Neural progenitor cell (in vitro differentiated cells): ENCODE data around the gene ATP11A. TPM values are rescaled to one million over a fixed set of nuclear protein-coding genes. Genes with fewer than 3 reads are reported as not detected.

ENCODE experiments used
- DNase-seq: peaks from one replicate; pipeline ENCODE4 v3.0.0-alpha.2; 2016; ENCODE audit warnings: low spot score
- H2AFZ ChIP-seq: fragments of 200-600 bp; sonication (generic); replicated peaks from 2 replicates; pipeline ENCODE4 v1.6.1; 2016; ENCODE audit warnings: antibody characterized with exemption
- H3F3A ChIP-seq: fragments of 200-600 bp; sonication (generic); 2 replicates; pipeline ENCODE4 v1.6.1; 2016; ENCODE audit warnings: antibody characterized with exemption, low read depth
- H3K27ac ChIP-seq: fragments of 200-600 bp; sonication (generic); 2 replicates; pipeline ENCODE4 v1.5.1; 2016; ENCODE audit warnings: mild to moderate bottlenecking
- H3K27me3 ChIP-seq: fragments of 200-600 bp; sonication (generic); 2 replicates; pipeline ENCODE4 v1.6.1; 2016; ENCODE audit warnings: mild to moderate bottlenecking, moderate library complexity
- H3K36me3 ChIP-seq: fragments of 200-600 bp; sonication (generic); 2 replicates; pipeline ENCODE4 v1.5.1; 2016
- H3K4me1 ChIP-seq: fragments of 200-600 bp; sonication (generic); 2 replicates; pipeline ENCODE4 v1.6.1; 2016; ENCODE audit warnings: mixed run types
- H3K4me2 ChIP-seq: fragments of 200-600 bp; sonication (generic); 2 replicates; pipeline ENCODE4 v1.6.1; 2016
- H3K4me3 ChIP-seq: fragments of 200-600 bp; sonication (generic); 2 replicates; pipeline ENCODE4 v1.5.1; 2016
- H3K79me2 ChIP-seq: fragments of 200-600 bp; sonication (generic); 2 replicates; pipeline ENCODE4 v1.6.1; 2016; ENCODE audit warnings: low read depth
- H3K9ac ChIP-seq: fragments of 200-600 bp; sonication (generic); 2 replicates; pipeline ENCODE4 v1.6.1; 2016
- H3K9me3 ChIP-seq: fragments of 200-600 bp; sonication (generic); 2 replicates; pipeline ENCODE4 v1.5.1; 2016; ENCODE audit warnings: low read depth
- H4K20me1 ChIP-seq: fragments of 200-600 bp; sonication (generic); 2 replicates; pipeline ENCODE4 v1.6.1; 2016; ENCODE audit warnings: low read depth
- H3K27ac Mint-ChIP-seq: 3 replicates; pipeline ENCODE4 v1.8.0; 2021; ENCODE audit warnings: mixed read lengths
- H3K27me3 Mint-ChIP-seq: 2 replicates; pipeline ENCODE4 v1.8.0; 2022; ENCODE audit warnings: low read depth, mild to moderate bottlenecking, inconsistent platforms, moderate library complexity, mixed read lengths; ENCODE audit not compliant: insufficient read depth
- H3K36me3 Mint-ChIP-seq: 3 replicates; pipeline ENCODE4 v1.8.0; 2021; ENCODE audit warnings: mixed read lengths
- H3K4me1 Mint-ChIP-seq: 3 replicates; pipeline ENCODE4 v1.8.0; 2021; ENCODE audit warnings: mixed read lengths
- H3K4me3 Mint-ChIP-seq: 3 replicates; pipeline ENCODE4 v1.8.0; 2021; ENCODE audit warnings: mild to moderate bottlenecking, moderate library complexity, mixed read lengths
- H3K9me3 Mint-ChIP-seq: 3 replicates; pipeline ENCODE4 v1.8.0; 2020; ENCODE audit warnings: mixed read lengths
- CTCF ChIP-seq: fragments of 200-600 bp; sonication (generic); IDR thresholded peaks from 2 replicates; pipeline ENCODE4 v1.5.1; 2017; ENCODE audit warnings: antibody characterized with exemption, mild to moderate bottlenecking
- EZH2 ChIP-seq: fragments of 200-600 bp; sonication (generic); IDR thresholded peaks from 2 replicates; pipeline ENCODE4 v1.6.1; 2017; ENCODE audit warnings: antibody characterized with exemption, mild to moderate bottlenecking, moderate library complexity
- EZH2phosphoT487 ChIP-seq: fragments of 200-600 bp; sonication (generic); IDR thresholded peaks from 2 replicates; pipeline ENCODE4 v1.6.1; 2017; ENCODE audit warnings: antibody characterized with exemption
- total RNA-seq: library from RNA; depleted of rRNA; stranded (reverse); fragments of >200 nt; gene quantifications from 2 replicates; pipeline ENCODE4 v1.2.3, GENCODE V29; 2015; ENCODE audit warnings: low replicate concordance

ATP11A gene
- total RNA-seq, 1 donor from 2014 or later, result 12.6 TPM

- Histone ChIP-seq H3K36me3 (no peaks in the 10 kb centered on the region), H3K4me1 (peaks cover 19% of the 10 kb centered on the region), H3K9ac (no peak overlapping the region), H2AFZ (no peak overlapping the region), H3K4me3 (no peak overlapping the region), H3K4me2 (no peak overlapping the region), H3K27me3 (no peaks in the 10 kb centered on the region), H3K27ac (no peak overlapping the region), H4K20me1 (peaks cover 68% of the 10 kb centered on the region), H3F3A (peaks cover 2% of the 10 kb centered on the region), H3K9me3 (no peaks in the 10 kb centered on the region), H3K79me2 (peaks cover 22% of the 10 kb centered on the region)
- Mint-ChIP-seq H3K4me3 (no peak overlapping the region), H3K36me3 (peaks cover 3% of the 10 kb centered on the region), H3K4me1 (peaks cover 46% of the 10 kb centered on the region), H3K9me3 (no peaks in the 10 kb centered on the region), H3K27ac (no peak overlapping the region), H3K27me3 (peaks cover 6% of the 10 kb centered on the region)
- DNase-seq, result no peak
- no peak for TF ChIP-seq CTCF
- TF ChIP-seq EZH2, result no peak
- TF ChIP-seq EZH2phosphoT487, result no peak
Measured at GRCh38 chr13:112770504-112770903, 80.7 kb downstream of the ATP11A start.

- no peaks in the 10 kb centered on the region for H3K36me3 ChIP-seq
- peaks cover 74% of the 10 kb centered on the region for H4K20me1 ChIP-seq
- peaks cover 1% of the 10 kb centered on the region for H3K36me3 Mint-ChIP-seq
- no peak overlapping the region for H3K9ac ChIP-seq
- H2AFZ ChIP-seq, result no peak overlapping the region
- peaks cover 4% of the 10 kb centered on the region for H3K27me3 Mint-ChIP-seq
- no peak for DNase-seq
- H3K4me1 Mint-ChIP-seq, result peaks cover 42% of the 10 kb centered on the region
- peaks cover 29% of the 10 kb centered on the region for H3K79me2 ChIP-seq
- H3F3A ChIP-seq, result no peaks in the 10 kb centered on the region
- no peak overlapping the region for H3K4me3 Mint-ChIP-seq
- peak overlapping the region; percentile 29 for H3K27ac Mint-ChIP-seq
- H3K9me3 ChIP-seq, result no peaks in the 10 kb centered on the region
- H3K27ac ChIP-seq, result no peak overlapping the region
- peaks cover 19% of the 10 kb centered on the region for H3K4me1 ChIP-seq
- TF ChIP-seq EZH2phosphoT487 (no peak), EZH2 (no peak), CTCF (no peak)
- no peaks in the 10 kb centered on the region for H3K9me3 Mint-ChIP-seq
- H3K4me3 ChIP-seq, result no peak overlapping the region
- no peak overlapping the region for H3K4me2 ChIP-seq
- no peaks in the 10 kb centered on the region for H3K27me3 ChIP-seq
Measured at GRCh38 chr13:112771139-112771876, 81.5 kb downstream of the ATP11A start.

GRCh38 chr13:112771877-112772538, 82.2 kb downstream of the ATP11A start:
- peaks cover 42% of the 10 kb centered on the region for H3K4me1 Mint-ChIP-seq
- peaks cover 33% of the 10 kb centered on the region for H3K79me2 ChIP-seq

More at GRCh38 chr13:112771877-112772538, 82.2 kb downstream of the ATP11A start:
- H2AFZ ChIP-seq, result no peak overlapping the region
- no peaks in the 10 kb centered on the region for H3K27me3 ChIP-seq
- H3K4me2 ChIP-seq, result no peak overlapping the region
- no peaks in the 10 kb centered on the region for H3K9me3 ChIP-seq
- H3K36me3 ChIP-seq, result no peaks in the 10 kb centered on the region
- DNase-seq, result no peak
- no peak overlapping the region for H3K4me3 ChIP-seq
- peaks cover 2% of the 10 kb centered on the region for H3K36me3 Mint-ChIP-seq
- peaks cover 19% of the 10 kb centered on the region for H3K4me1 ChIP-seq
- no peaks in the 10 kb centered on the region for H3K9me3 Mint-ChIP-seq
- no peak overlapping the region for H3K27ac Mint-ChIP-seq
- H3K27me3 Mint-ChIP-seq, result peaks cover 5% of the 10 kb centered on the region
- no peak overlapping the region for H3K9ac ChIP-seq
- H4K20me1 ChIP-seq, result peaks cover 71% of the 10 kb centered on the region
- no peak overlapping the region for H3K4me3 Mint-ChIP-seq
- TF ChIP-seq EZH2phosphoT487, result no peak
- TF ChIP-seq EZH2, result no peak
- TF ChIP-seq CTCF, result no peak
- no peak overlapping the region for H3K27ac ChIP-seq
- no peaks in the 10 kb centered on the region for H3F3A ChIP-seq
